ENCODE measurements around the gene CD300E.

DNA sequence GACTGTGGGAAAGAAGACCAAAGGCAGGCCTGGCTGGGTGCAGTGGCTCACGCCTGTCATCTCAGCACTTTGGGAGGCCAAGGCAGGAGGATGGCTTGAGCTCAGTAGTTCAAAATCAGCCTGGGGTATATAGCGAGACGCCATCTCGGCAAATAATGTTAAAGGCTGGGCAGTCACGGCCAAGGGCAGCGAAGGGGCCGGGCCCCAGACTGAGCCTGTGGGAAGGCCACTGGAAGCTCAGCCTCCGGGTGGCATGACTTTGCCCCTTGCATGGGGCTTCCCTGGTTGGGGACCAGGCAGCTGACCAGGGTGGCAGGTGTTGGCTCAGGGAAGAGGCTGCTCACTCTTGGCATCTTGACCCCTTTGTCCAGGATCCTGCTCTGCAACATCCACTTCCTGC lies 17.5 kb downstream of the CD300E start:
- TF ChIP-seq, protein P1, sequence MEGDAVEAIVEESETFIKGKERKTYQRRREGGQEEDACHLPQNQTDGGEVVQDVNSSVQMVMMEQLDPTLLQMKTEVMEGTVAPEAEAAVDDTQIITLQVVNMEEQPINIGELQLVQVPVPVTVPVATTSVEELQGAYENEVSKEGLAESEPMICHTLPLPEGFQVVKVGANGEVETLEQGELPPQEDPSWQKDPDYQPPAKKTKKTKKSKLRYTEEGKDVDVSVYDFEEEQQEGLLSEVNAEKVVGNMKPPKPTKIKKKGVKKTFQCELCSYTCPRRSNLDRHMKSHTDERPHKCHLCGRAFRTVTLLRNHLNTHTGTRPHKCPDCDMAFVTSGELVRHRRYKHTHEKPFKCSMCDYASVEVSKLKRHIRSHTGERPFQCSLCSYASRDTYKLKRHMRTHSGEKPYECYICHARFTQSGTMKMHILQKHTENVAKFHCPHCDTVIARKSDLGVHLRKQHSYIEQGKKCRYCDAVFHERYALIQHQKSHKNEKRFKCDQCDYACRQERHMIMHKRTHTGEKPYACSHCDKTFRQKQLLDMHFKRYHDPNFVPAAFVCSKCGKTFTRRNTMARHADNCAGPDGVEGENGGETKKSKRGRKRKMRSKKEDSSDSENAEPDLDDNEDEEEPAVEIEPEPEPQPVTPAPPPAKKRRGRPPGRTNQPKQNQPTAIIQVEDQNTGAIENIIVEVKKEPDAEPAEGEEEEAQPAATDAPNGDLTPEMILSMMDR (IDR thresholded peaks at IDR 0.05) = no peak
- no peak for TF ChIP-seq POLR2A (IDR thresholded peaks at IDR 0.05)

Measured in lower leg skin (tissue), 3 donors.